ENCODE data around the gene AFAP1L1.

The AFAP1L1 gene

GRCh38 chr5:149271716-149272563 is at the start of gene AFAP1L1:
AFAP1L1 (plus strand) TSS chr5:149271859; CDS start chr5:149271969, 110 bp downstream.
- DNase-seq = peak; percentile 51

- no peak for DNase-seq
Observed at GRCh38 chr5:149223081-149223848, 48.4 kb upstream of the AFAP1L1 start.

- DNase-seq = no peak
Observed at GRCh38 chr5:149224282-149224681, 47.4 kb upstream of the AFAP1L1 start.

- no peak for DNase-seq
Observed at GRCh38 chr5:149227168-149227826, 44.4 kb upstream of the AFAP1L1 start.

GRCh38 chr5:149228618-149229297 is 42.9 kb upstream of the AFAP1L1 start:
- DNase-seq = peak; percentile 51

- DNase-seq = no peak
Observed at GRCh38 chr5:149229298-149229937, 42.2 kb upstream of the AFAP1L1 start.

GRCh38 chr5:149235841-149236240 is 35.8 kb upstream of the AFAP1L1 start:
- no peak for DNase-seq

GRCh38 chr5:149237662-149238061 is 34.0 kb upstream of the AFAP1L1 start:
- no peak for DNase-seq

GRCh38 chr5:149238540-149238939 is 33.1 kb upstream of the AFAP1L1 start:
- no peak for DNase-seq

GRCh38 chr5:149239917-149240316 is 31.7 kb upstream of the AFAP1L1 start:
- no peak for DNase-seq

- no peak for DNase-seq
Observed at GRCh38 chr5:149240354-149240998, 31.2 kb upstream of the AFAP1L1 start.

GRCh38 chr5:149242339-149242738 is 29.3 kb upstream of the AFAP1L1 start:
- no peak for DNase-seq

- no peak for DNase-seq
Observed at GRCh38 chr5:149246906-149247305, 24.8 kb upstream of the AFAP1L1 start.

GRCh38 chr5:149247726-149248125 is 23.9 kb upstream of the AFAP1L1 start:
- DNase-seq = no peak

GRCh38 chr5:149251546-149251945 is 20.1 kb upstream of the AFAP1L1 start:
- no peak for DNase-seq

- no peak for DNase-seq
Observed at GRCh38 chr5:149254506-149254905, 17.2 kb upstream of the AFAP1L1 start.

GRCh38 chr5:149256451-149256850 is 15.2 kb upstream of the AFAP1L1 start:
- DNase-seq = no peak

- no peak for DNase-seq
Observed at GRCh38 chr5:149257131-149257530, 14.5 kb upstream of the AFAP1L1 start.

- no peak for DNase-seq
Observed at GRCh38 chr5:149257889-149258705, 13.6 kb upstream of the AFAP1L1 start.

- DNase-seq = no peak
Observed at GRCh38 chr5:149260761-149261160, 10.9 kb upstream of the AFAP1L1 start.

- DNase-seq = no peak
Observed at GRCh38 chr5:149261246-149261645, 10.4 kb upstream of the AFAP1L1 start.
